ENCODE results near the gene SEPHS1.

- TF ChIP-seq GATA2 (IDR thresholded peaks at IDR 0.05; ENCODE audit: low read depth, low read length): no peak
- TF ChIP-seq GATA3 (IDR thresholded peaks at IDR 0.05; ENCODE audit: low read depth, low read length): no peak
Measured at GRCh38 chr10:13346283-13347042, 1.6 kb downstream of the SEPHS1 start.

Measured in SH-SY5Y (cell line).